IgD-negative memory B cell (primary cell): ENCODE results near the gene SH3GL1. TPM values are rescaled to one million over a fixed set of nuclear protein-coding genes. Genes with fewer than 3 reads are reported as not detected.
"Not testable (repeated sequence)": the region's sequence is repeated elsewhere in the genome, so short reads cannot be mapped to it uniquely, and the experiment has no call there.

Experiments used
- H3K27ac Mint-ChIP-seq, 3 donors: one replicate each; pipeline ENCODE4 v1.8.0; 2020 to 2022; ENCODE audit warnings: mild to moderate bottlenecking in 3 of 3, mixed read lengths in 3 of 3, moderate library complexity in 1 of 3
- H3K27me3 Mint-ChIP-seq: one replicate; pipeline ENCODE4 v1.8.0; 2021; ENCODE audit warnings: mixed read lengths
- H3K36me3 Mint-ChIP-seq: one replicate; pipeline ENCODE4 v1.8.0; 2020; ENCODE audit warnings: mild to moderate bottlenecking, mixed read lengths
- H3K4me1 Mint-ChIP-seq, 3 donors: one replicate each; pipeline ENCODE4 v1.8.0; 2020 to 2022; ENCODE audit warnings: mixed read lengths in 3 of 3, mild to moderate bottlenecking in 1 of 3
- H3K4me3 Mint-ChIP-seq, 4 donors: one replicate each; pipeline ENCODE4 v1.8.0; 2020 to 2022; ENCODE audit warnings: mild to moderate bottlenecking in 4 of 4, mixed read lengths in 4 of 4, moderate library complexity in 3 of 4
- H3K9me3 Mint-ChIP-seq, 3 donors: one replicate each; pipeline ENCODE4 v1.8.0; 2020 to 2021; ENCODE audit warnings: mixed read lengths in 3 of 3, mild to moderate bottlenecking in 1 of 3
- polyA plus RNA-seq: library from polyadenylated mRNA; unstranded; fragments of 300-500 nt; fragmentation: Illumina TruSeq; gene quantifications from one replicate; pipeline ENCODE4 v1.2.3, GENCODE V29; 2021

Gene SH3GL1
- polyA plus RNA-seq, 1 donor from 2014 or later: 23.7 TPM

GRCh38 chr19:4345342-4346019 is 54.9 kb downstream of the SH3GL1 start:
- H3K9me3 Mint-ChIP-seq: peaks cover 0 to 1% (median 0%) of the 10 kb centered on the region in 3 donors
- H3K27ac Mint-ChIP-seq: no peak overlapping the region
- H3K27me3 Mint-ChIP-seq: no peaks in the 10 kb centered on the region
- H3K4me1 Mint-ChIP-seq: peaks cover 7 to 10% (median 9%) of the 10 kb centered on the region in 3 donors
- peaks cover 3% of the 10 kb centered on the region for H3K36me3 Mint-ChIP-seq
- peak overlapping the region in 3 of 4 donors; percentile 18 to 68 (median 52) for H3K4me3 Mint-ChIP-seq

- H3K4me1 Mint-ChIP-seq: peaks cover 8 to 15% (median 12%) of the 10 kb centered on the region in 3 donors
These were observed 56.7 kb downstream of the SH3GL1 start, which contains the start of gene MPND for GRCh38 chr19:4343370-4344307. Gene MPND, plus strand, starts transcription at chr19:4343562. Its CDS starts 32 bp downstream, at chr19:4343594.

GRCh38 chr19:4342615-4343369 is 57.6 kb downstream of the SH3GL1 start:
- H3K4me3 Mint-ChIP-seq: peak overlapping the region; percentile 82 to 95 (median 91)
- H3K4me1 Mint-ChIP-seq: peaks cover 14 to 22% (median 19%) of the 10 kb centered on the region in 3 donors
- H3K27me3 Mint-ChIP-seq: no peaks in the 10 kb centered on the region
- H3K27ac Mint-ChIP-seq: peak overlapping the region; percentile 80 to 96 (median 93)
- H3K36me3 Mint-ChIP-seq: peaks cover 3% of the 10 kb centered on the region
- peaks cover 0 to 1% (median 0%) of the 10 kb centered on the region in 3 donors for H3K9me3 Mint-ChIP-seq

More at GRCh38 chr19:4343370-4344307, 56.7 kb downstream of the SH3GL1 start, which contains the start of gene MPND:
- peak within 1 kb of the TSS; percentile 80 to 96 (median 93) for H3K27ac Mint-ChIP-seq
- H3K9me3 Mint-ChIP-seq: peaks cover 0 to 1% (median 0%) of the 10 kb centered on the region in 3 donors
- peaks cover 3% of the 10 kb centered on the region for H3K36me3 Mint-ChIP-seq
- no peaks in the 10 kb centered on the region for H3K27me3 Mint-ChIP-seq
- H3K4me3 Mint-ChIP-seq: peak within 1 kb of the TSS; percentile 82 to 95 (median 91)

GRCh38 chr19:4342314-4342614 is 58.1 kb downstream of the SH3GL1 start:
- H3K27ac Mint-ChIP-seq: peak overlapping the region in 2 of 3 donors; percentile 81 to 96
- H3K9me3 Mint-ChIP-seq: peaks cover 0 to 1% (median 0%) of the 10 kb centered on the region in 3 donors
- peaks cover 15 to 26% (median 19%) of the 10 kb centered on the region in 3 donors for H3K4me1 Mint-ChIP-seq
- peaks cover 3% of the 10 kb centered on the region for H3K36me3 Mint-ChIP-seq
- H3K4me3 Mint-ChIP-seq: peak overlapping the region; percentile 82 to 95 (median 91)
- no peaks in the 10 kb centered on the region for H3K27me3 Mint-ChIP-seq

- Mint-ChIP-seq H3K4me3 (peak within 1 kb of the TSS; percentile 81 to 92 (median 88)), H3K27me3 (no peaks in the 10 kb centered on the region), H3K36me3 (peaks cover 4% of the 10 kb centered on the region), H3K9me3 (peaks cover 0 to 1% (median 0%) of the 10 kb centered on the region in 3 donors), H3K27ac (peak within 1 kb of the TSS; percentile 56 to 90 (median 63)), H3K4me1 (peaks cover 12 to 21% (median 19%) of the 10 kb centered on the region in 3 donors)
These were observed 61.6 kb downstream of the SH3GL1 start, which contains the start of gene STAP2 for GRCh38 chr19:4338441-4339355. Gene STAP2, minus strand, starts transcription at chr19:4338827. Its CDS starts 74 bp downstream, at chr19:4338753.

- Mint-ChIP-seq H3K27me3 (no peaks in the 10 kb centered on the region), H3K4me1 (peaks cover 12 to 21% (median 19%) of the 10 kb centered on the region in 3 donors), H3K9me3 (peaks cover 0 to 1% (median 0%) of the 10 kb centered on the region in 3 donors), H3K4me3 (peak overlapping the region; percentile 81 to 92 (median 88)), H3K27ac (peak overlapping the region; percentile 56 to 90 (median 63)), H3K36me3 (peaks cover 4% of the 10 kb centered on the region)
These were observed 62.4 kb downstream of the SH3GL1 start for GRCh38 chr19:4337906-4338440.

- Mint-ChIP-seq H3K27me3 (no peaks in the 10 kb centered on the region), H3K9me3 (no peaks in the 10 kb centered on the region), H3K4me1 (peaks cover 8 to 17% (median 9%) of the 10 kb centered on the region in 3 donors), H3K27ac (peak overlapping the region in 2 of 3 donors; percentile 50 to 57), H3K4me3 (no peak overlapping the region), H3K36me3 (peaks cover 4% of the 10 kb centered on the region)
These were observed 65.3 kb downstream of the SH3GL1 start for GRCh38 chr19:4334929-4335570.

- H3K4me1 Mint-ChIP-seq: peaks cover 6 to 11% (median 11%) of the 10 kb centered on the region in 3 donors
- H3K27ac Mint-ChIP-seq: peak overlapping the region in 1 of 3 donors; percentile 96
- H3K9me3 Mint-ChIP-seq: no peaks in the 10 kb centered on the region
- H3K27me3 Mint-ChIP-seq: peaks cover 8% of the 10 kb centered on the region
- peak overlapping the region in 2 of 4 donors; percentile 38 to 55 for H3K4me3 Mint-ChIP-seq
- H3K36me3 Mint-ChIP-seq: no peaks in the 10 kb centered on the region
These were observed 70.5 kb downstream of the SH3GL1 start for GRCh38 chr19:4329858-4330257.

GRCh38 chr19:4328991-4329681 is 71.2 kb downstream of the SH3GL1 start:
- Mint-ChIP-seq H3K4me3 (peak overlapping the region; percentile 71 to 89 (median 86)), H3K4me1 (peaks cover 6 to 11% (median 11%) of the 10 kb centered on the region in 3 donors), H3K27ac (peak overlapping the region in 2 of 3 donors; percentile 86 to 96)
- H3K36me3 Mint-ChIP-seq, H3K9me3 Mint-ChIP-seq, H3K27me3 Mint-ChIP-seq: not testable (repeated sequence)

- Mint-ChIP-seq H3K4me1 (peaks cover 6 to 11% (median 11%) of the 10 kb centered on the region in 3 donors), H3K4me3 (peak overlapping the region; percentile 71 to 89 (median 86)), H3K9me3 (no peaks in the 10 kb centered on the region), H3K27me3 (peaks cover 8% of the 10 kb centered on the region), H3K36me3 (no peaks in the 10 kb centered on the region), H3K27ac (peak overlapping the region; percentile 86 to 96 (median 92))
These were observed 71.9 kb downstream of the SH3GL1 start for GRCh38 chr19:4328243-4328990.

GRCh38 chr19:4327877-4328242 is 72.5 kb downstream of the SH3GL1 start:
- Mint-ChIP-seq H3K9me3 (no peaks in the 10 kb centered on the region), H3K4me1 (peaks cover 6 to 11% (median 11%) of the 10 kb centered on the region in 3 donors), H3K4me3 (peak overlapping the region in 3 of 4 donors; percentile 87 to 89 (median 87)), H3K27me3 (peaks cover 8% of the 10 kb centered on the region), H3K36me3 (no peaks in the 10 kb centered on the region), H3K27ac (peak overlapping the region in 2 of 3 donors; percentile 92 to 96)
